Stimulated activated effector memory CD8-positive, alpha-beta T cell treated with anti-CD3 and anti-CD28 coated beads, Interleukin-12 subunit alpha, Interleukin-12 subunit beta, amount 100 ng/mL, for 72 hours (primary cell): ENCODE results near the gene SLFN5.
A peak's percentile ranks its signal among the peaks of the same experiment; 100 is the strongest.
"Not testable (repeated sequence)": the region's sequence is repeated elsewhere in the genome, so short reads cannot be mapped to it uniquely, and the experiment has no call there.

ENCODE experiments used
- ATAC-seq: fragments of 150-1000 bp; cut with Tn5 transposase; 2 replicates; pipeline ENCODE4 v1.10.0; 2021
- DNase-seq, 2 donors: peaks; one replicate each; pipeline ENCODE4 v3.0.0; 2021 to 2022; ENCODE audit warnings: low spot score in 2 of 2
- H3K27ac Mint-ChIP-seq: one replicate; pipeline ENCODE4 v1.8.0; 2022; ENCODE audit warnings: mild to moderate bottlenecking, mixed read lengths
- H3K36me3 Mint-ChIP-seq: one replicate; pipeline ENCODE4 v1.8.0; 2022; ENCODE audit warnings: mild to moderate bottlenecking, mixed read lengths
- H3K4me1 Mint-ChIP-seq: one replicate; pipeline ENCODE4 v1.8.0; 2022; ENCODE audit warnings: mixed read lengths
- H3K4me3 Mint-ChIP-seq: one replicate; pipeline ENCODE4 v1.8.0; 2022; ENCODE audit warnings: mild to moderate bottlenecking, mixed read lengths
- H3K9me3 Mint-ChIP-seq: one replicate; pipeline ENCODE4 v1.8.0; 2022; ENCODE audit warnings: mixed read lengths

Gene SLFN5

GRCh38 chr17:35257208-35257659, 14.4 kb downstream of the SLFN5 start:
- Mint-ChIP-seq H3K36me3 (peaks cover 58% of the 10 kb centered on the region), H3K27ac (peak overlapping the region; percentile 84), H3K4me3 (no peak overlapping the region), H3K4me1 (peaks cover 62% of the 10 kb centered on the region), H3K9me3 (no peaks in the 10 kb centered on the region)
- no peak for ATAC-seq
- peak in 1 of 2 donors; percentile 37 for DNase-seq

GRCh38 chr17:35259001-35259400, 16.1 kb downstream of the SLFN5 start:
- Mint-ChIP-seq H3K36me3 (peaks cover 76% of the 10 kb centered on the region), H3K4me1 (peaks cover 64% of the 10 kb centered on the region), H3K4me3 (no peak overlapping the region), H3K27ac (peak overlapping the region; percentile 84), H3K9me3 (no peaks in the 10 kb centered on the region)
- DNase-seq (peak in 1 of 2 donors; percentile 22), ATAC-seq (no peak)

GRCh38 chr17:35265071-35265470, 22.2 kb downstream of the SLFN5 start:
- H3K9me3 Mint-ChIP-seq, result no peaks in the 10 kb centered on the region
- DNase-seq (peak in 1 of 2 donors; percentile 41), ATAC-seq (no peak)
- H3K27ac Mint-ChIP-seq, result peak overlapping the region; percentile 87
- H3K36me3 Mint-ChIP-seq, result peaks cover 86% of the 10 kb centered on the region
- no peak overlapping the region for H3K4me3 Mint-ChIP-seq
- peaks cover 47% of the 10 kb centered on the region for H3K4me1 Mint-ChIP-seq

GRCh38 chr17:35265566-35266141, 22.8 kb downstream of the SLFN5 start:
- Mint-ChIP-seq H3K4me1 (peaks cover 45% of the 10 kb centered on the region), H3K4me3 (no peak overlapping the region), H3K27ac (peak overlapping the region; percentile 87), H3K9me3 (no peaks in the 10 kb centered on the region), H3K36me3 (peaks cover 80% of the 10 kb centered on the region)
- ATAC-seq, result no peak
- peak in 1 of 2 donors; percentile 30 for DNase-seq

GRCh38 chr17:35274167-35275066, 31.5 kb downstream of the SLFN5 start:
- ATAC-seq, DNase-seq, H3K27ac Mint-ChIP-seq, H3K36me3 Mint-ChIP-seq, H3K9me3 Mint-ChIP-seq: not testable (repeated sequence)
- H3K4me3 Mint-ChIP-seq, result peak overlapping the region; percentile 22
- H3K4me1 Mint-ChIP-seq, result peaks cover 21% of the 10 kb centered on the region

- not testable (repeated sequence) for DNase-seq, H3K27ac Mint-ChIP-seq, ATAC-seq, H3K36me3 Mint-ChIP-seq, H3K4me3 Mint-ChIP-seq, H3K9me3 Mint-ChIP-seq
- H3K4me1 Mint-ChIP-seq, result peaks cover 21% of the 10 kb centered on the region
These were observed 35.6 kb downstream of the SLFN5 start for GRCh38 chr17:35278454-35278853.

GRCh38 chr17:35278876-35279275, 36.0 kb downstream of the SLFN5 start:
- not testable (repeated sequence) for H3K9me3 Mint-ChIP-seq, DNase-seq, H3K36me3 Mint-ChIP-seq, H3K27ac Mint-ChIP-seq, ATAC-seq, H3K4me3 Mint-ChIP-seq
- peaks cover 21% of the 10 kb centered on the region for H3K4me1 Mint-ChIP-seq

- Mint-ChIP-seq H3K36me3 (no peaks in the 10 kb centered on the region), H3K27ac (no peak overlapping the region)
These were observed 40.9 kb downstream of the SLFN5 start for GRCh38 chr17:35283767-35284166.

GRCh38 chr17:35284955-35285354, 42.1 kb downstream of the SLFN5 start:
- Mint-ChIP-seq H3K36me3 (no peaks in the 10 kb centered on the region), H3K27ac (no peak overlapping the region), H3K9me3 (peaks cover 10% of the 10 kb centered on the region), H3K4me1 (peaks cover 17% of the 10 kb centered on the region), H3K4me3 (no peak overlapping the region)
- ATAC-seq (no peak), DNase-seq (no peak)

More at GRCh38 chr17:35283767-35284166, 40.9 kb downstream of the SLFN5 start:
- H3K4me1 Mint-ChIP-seq, result peaks cover 8% of the 10 kb centered on the region
- H3K4me3 Mint-ChIP-seq, result no peak overlapping the region
- ATAC-seq (no peak), DNase-seq (no peak)
- peaks cover 5% of the 10 kb centered on the region for H3K9me3 Mint-ChIP-seq

GRCh38 chr17:35286120-35286781, 43.4 kb downstream of the SLFN5 start:
- no peak overlapping the region for H3K4me3 Mint-ChIP-seq
- peaks cover 10% of the 10 kb centered on the region for H3K9me3 Mint-ChIP-seq
- H3K4me1 Mint-ChIP-seq, result peaks cover 17% of the 10 kb centered on the region
- peak overlapping the region; percentile 3 for H3K27ac Mint-ChIP-seq
- H3K36me3 Mint-ChIP-seq, result no peaks in the 10 kb centered on the region
- ATAC-seq (peak; percentile 59), DNase-seq (no peak)

- peaks cover 10% of the 10 kb centered on the region for H3K9me3 Mint-ChIP-seq
These were observed 44.5 kb downstream of the SLFN5 start for GRCh38 chr17:35287286-35287811.

GRCh38 chr17:35289222-35289621, 46.4 kb downstream of the SLFN5 start:
- H3K27ac Mint-ChIP-seq, result peak overlapping the region; percentile 3
- no peak overlapping the region for H3K4me3 Mint-ChIP-seq
- H3K4me1 Mint-ChIP-seq, result peaks cover 17% of the 10 kb centered on the region
- ATAC-seq (no peak), DNase-seq (no peak)
- H3K9me3 Mint-ChIP-seq, result peaks cover 10% of the 10 kb centered on the region
- H3K36me3 Mint-ChIP-seq, result no peaks in the 10 kb centered on the region

More at GRCh38 chr17:35287286-35287811, 44.5 kb downstream of the SLFN5 start:
- Mint-ChIP-seq H3K27ac (no peak overlapping the region), H3K4me1 (peaks cover 17% of the 10 kb centered on the region), H3K4me3 (no peak overlapping the region), H3K36me3 (no peaks in the 10 kb centered on the region)
- no peak for DNase-seq
- ATAC-seq, result no peak

GRCh38 chr17:35291802-35292201, 48.9 kb downstream of the SLFN5 start:
- ATAC-seq (peak; percentile 26), DNase-seq (no peak)
- no peak overlapping the region for H3K27ac Mint-ChIP-seq
- H3K4me3 Mint-ChIP-seq, result no peak overlapping the region
- H3K4me1 Mint-ChIP-seq, result peaks cover 17% of the 10 kb centered on the region
- peaks cover 10% of the 10 kb centered on the region for H3K9me3 Mint-ChIP-seq
- H3K36me3 Mint-ChIP-seq, result no peaks in the 10 kb centered on the region

- ATAC-seq (no peak), DNase-seq (no peak)
- Mint-ChIP-seq H3K9me3 (peaks cover 8% of the 10 kb centered on the region), H3K36me3 (no peaks in the 10 kb centered on the region), H3K27ac (no peak overlapping the region), H3K4me3 (no peak overlapping the region), H3K4me1 (peaks cover 18% of the 10 kb centered on the region)
These were observed 50.4 kb downstream of the SLFN5 start for GRCh38 chr17:35293151-35293847.

GRCh38 chr17:35294756-35295155, 51.9 kb downstream of the SLFN5 start:
- Mint-ChIP-seq H3K9me3 (no peaks in the 10 kb centered on the region), H3K4me1 (peaks cover 7% of the 10 kb centered on the region), H3K27ac (no peak overlapping the region), H3K4me3 (no peak overlapping the region), H3K36me3 (no peaks in the 10 kb centered on the region)
- no peak for DNase-seq
- ATAC-seq, result no peak
